H9 (cell line): ENCODE data around the gene TLK1. TPM values are rescaled to one million over a fixed set of nuclear protein-coding genes. Genes with fewer than 3 reads are reported as not detected.

Experiments
- DNase-seq: peaks from one replicate; pipeline ENCODE4 v3.0.0-alpha.2; 2017
- H2AFZ ChIP-seq: one replicate; pipeline ENCODE4 v1.6.1; 2013; ENCODE audit warnings: mild to moderate bottlenecking, low read length, control low read depth, moderate library complexity
- H2AK5ac ChIP-seq: 2 replicates; pipeline ENCODE4 v1.6.1; 2013; ENCODE audit warnings: low read length, control low read depth, mixed read lengths; ENCODE audit not compliant: insufficient read length
- H2BK120ac ChIP-seq: one replicate; pipeline ENCODE4 v1.6.1; 2013; ENCODE audit warnings: low read depth, mild to moderate bottlenecking, low read length, control low read depth, inconsistent platforms; ENCODE audit not compliant: poor library complexity, severe bottlenecking
- H2BK12ac ChIP-seq: 2 replicates; pipeline ENCODE4 v1.6.1; 2013; ENCODE audit warnings: low read length, control low read depth, mixed read lengths, low read depth; ENCODE audit not compliant: insufficient read length
- H2BK15ac ChIP-seq: 2 replicates; pipeline ENCODE4 v1.6.1; 2013; ENCODE audit warnings: low read depth, low read length, control low read depth
- H2BK20ac ChIP-seq: one replicate; pipeline ENCODE4 v1.6.1; 2013; ENCODE audit warnings: low read depth, mild to moderate bottlenecking, low read length, control low read depth, inconsistent platforms; ENCODE audit not compliant: poor library complexity, severe bottlenecking
- H2BK5ac ChIP-seq: 2 replicates; pipeline ENCODE4 v1.6.1; 2013; ENCODE audit warnings: low read length, control low read depth, mixed read lengths; ENCODE audit not compliant: insufficient read length
- H3K14ac ChIP-seq: 2 replicates; pipeline ENCODE4 v1.6.1; 2013; ENCODE audit warnings: low read length, control low read depth; ENCODE audit not compliant: insufficient read depth
- H3K18ac ChIP-seq: 2 replicates; pipeline ENCODE4 v1.6.1; 2013; ENCODE audit warnings: low read depth, mild to moderate bottlenecking, mixed read lengths, low read length, control low read depth; ENCODE audit not compliant: insufficient read length
- H3K23ac ChIP-seq: 2 replicates; pipeline ENCODE4 v1.6.1; 2013; ENCODE audit warnings: low read length, control low read depth, mixed read lengths, low read depth; ENCODE audit not compliant: insufficient read length
- H3K23me2 ChIP-seq: 2 replicates; pipeline ENCODE4 v1.6.1; 2013; ENCODE audit warnings: low read depth, mild to moderate bottlenecking, mixed read lengths, low read length, control low read depth; ENCODE audit not compliant: insufficient read length, poor library complexity, severe bottlenecking
- H3K27ac ChIP-seq: 2 replicates; pipeline ENCODE4 v1.5.1; 2013; ENCODE audit warnings: low read length, control low read depth, mixed read lengths, low read depth; ENCODE audit not compliant: insufficient read length
- H3K27me3 ChIP-seq: 2 replicates; pipeline ENCODE4 v1.6.1; 2013; ENCODE audit warnings: low read length, control low read depth, inconsistent platforms; ENCODE audit not compliant: insufficient read depth
- H3K4ac ChIP-seq: 2 replicates; pipeline ENCODE4 v1.6.1; 2013; ENCODE audit warnings: low read depth, mild to moderate bottlenecking, control low read depth, inconsistent platforms, low read length, moderate library complexity
- H3K4me1 ChIP-seq: 2 replicates; pipeline ENCODE4 v1.6.1; 2013; ENCODE audit warnings: low read length, control low read depth, inconsistent platforms; ENCODE audit not compliant: insufficient read depth
- H3K4me2 ChIP-seq: 2 replicates; pipeline ENCODE4 v1.6.1; 2013; ENCODE audit warnings: low read length, control low read depth, mixed read lengths; ENCODE audit not compliant: insufficient read length, insufficient read depth
- H3K56ac ChIP-seq: 2 replicates; pipeline ENCODE4 v1.6.1; 2013; ENCODE audit warnings: low read depth, mild to moderate bottlenecking, mixed read lengths, low read length, control low read depth; ENCODE audit not compliant: insufficient read length
- H3K79me1 ChIP-seq: 2 replicates; pipeline ENCODE4 v1.6.1; 2013; ENCODE audit warnings: low read depth, mild to moderate bottlenecking, moderate library complexity, low read length, control low read depth, inconsistent platforms; ENCODE audit not compliant: insufficient read depth, poor library complexity, severe bottlenecking
- H3K79me2 ChIP-seq: 2 replicates; pipeline ENCODE4 v1.6.1; 2013; ENCODE audit warnings: low read length, control low read depth, inconsistent platforms; ENCODE audit not compliant: insufficient read depth
- H3K9ac ChIP-seq: 2 replicates; pipeline ENCODE4 v1.6.1; 2013; ENCODE audit warnings: low read length, control low read depth, mixed read lengths; ENCODE audit not compliant: insufficient read length; ENCODE audit errors: extremely low read depth
- H3K9me3 ChIP-seq: one replicate; pipeline ENCODE4 v1.6.1; 2013; ENCODE audit warnings: low read depth, low read length, inconsistent platforms; ENCODE audit not compliant: control insufficient read depth
- H3T11ph ChIP-seq: one replicate; pipeline ENCODE4 v1.6.1; 2013; ENCODE audit warnings: mild to moderate bottlenecking, low read length, control low read depth, inconsistent platforms
- H4K20me1 ChIP-seq: one replicate; pipeline ENCODE4 v1.6.1; 2013; ENCODE audit not compliant: control insufficient read depth, insufficient read length, insufficient read depth
- H4K5ac ChIP-seq: 2 replicates; pipeline ENCODE4 v1.6.1; 2013; ENCODE audit warnings: low read depth, mild to moderate bottlenecking, mixed read lengths, low read length, control low read depth; ENCODE audit not compliant: insufficient read length
- H4K8ac ChIP-seq: replicated peaks from 2 replicates; pipeline ENCODE4 v1.6.1; 2013; ENCODE audit warnings: low read length, control low read depth, mixed read lengths, low read depth; ENCODE audit not compliant: insufficient read length
- H4K91ac ChIP-seq: 2 replicates; pipeline ENCODE4 v1.6.1; 2013; ENCODE audit warnings: low read depth, mild to moderate bottlenecking, moderate library complexity, mixed read lengths, low read length, control low read depth; ENCODE audit not compliant: insufficient read length
- H3K27ac Mint-ChIP-seq, 3 experiments: 2 replicates in 2 of 3; 3 replicates in 1 of 3; pipeline ENCODE4 v1.8.0; 2020 to 2021; ENCODE audit warnings: mixed read lengths in 3 of 3, mild to moderate bottlenecking in 1 of 3, moderate library complexity in 1 of 3
- H3K27me3 Mint-ChIP-seq: 2 replicates; pipeline ENCODE4 v1.8.0; 2021; ENCODE audit warnings: low read depth, mild to moderate bottlenecking, moderate library complexity, mixed read lengths
- H3K36me3 Mint-ChIP-seq, 3 experiments: 2 replicates in 2 of 3; 3 replicates in 1 of 3; pipeline ENCODE4 v1.8.0; 2020 to 2021; ENCODE audit warnings: low read depth in 3 of 3, mixed read lengths in 3 of 3; ENCODE audit not compliant: insufficient read depth in 1 of 3
- H3K4me1 Mint-ChIP-seq, 2 experiments: 2 replicates each; pipeline ENCODE4 v1.8.0; 2020; ENCODE audit warnings: mixed read lengths in 2 of 2
- H3K4me3 Mint-ChIP-seq, 2 experiments: 2 replicates in 1 of 2; 3 replicates in 1 of 2; pipeline ENCODE4 v1.8.0; 2020 to 2021; ENCODE audit warnings: mild to moderate bottlenecking in 2 of 2, mixed read lengths in 2 of 2, moderate library complexity in 1 of 2
- H3K9me3 Mint-ChIP-seq, 2 experiments: 2 replicates in 1 of 2; 3 replicates in 1 of 2; pipeline ENCODE4 v1.8.0; 2020; ENCODE audit warnings: mild to moderate bottlenecking in 2 of 2, mixed read lengths in 2 of 2, moderate library complexity in 1 of 2
- CTCF ChIP-seq: fragments of 200-600 bp; sonication (generic); conservative IDR thresholded peaks from 3 replicates; pipeline ENCODE4 v1.8.0; 2021; ENCODE audit warnings: antibody characterized with exemption, mild to moderate bottlenecking
- WGBS: extraction: QIAGEN DNeasy Blood & Tissue Kit; methylation state at CpG from one replicate; pipeline ENCODE4 v1.1.7; 2013; ENCODE audit warnings: missing lambda C conversion rate, low lambda C conversion rate, mixed read lengths; ENCODE audit not compliant: insufficient read length; ENCODE audit errors: extremely low coverage; 5-methylcytosine and 5-hydroxymethylcytosine counted together
- total RNA-seq: library from RNA; stranded (reverse); gene quantifications from 2 replicates; pipeline ENCODE4 v1.2.1, GENCODE V29; 2021

Gene TLK1
- total RNA-seq, 1 experiment from 2014 or later: 112 TPM

DNA sequence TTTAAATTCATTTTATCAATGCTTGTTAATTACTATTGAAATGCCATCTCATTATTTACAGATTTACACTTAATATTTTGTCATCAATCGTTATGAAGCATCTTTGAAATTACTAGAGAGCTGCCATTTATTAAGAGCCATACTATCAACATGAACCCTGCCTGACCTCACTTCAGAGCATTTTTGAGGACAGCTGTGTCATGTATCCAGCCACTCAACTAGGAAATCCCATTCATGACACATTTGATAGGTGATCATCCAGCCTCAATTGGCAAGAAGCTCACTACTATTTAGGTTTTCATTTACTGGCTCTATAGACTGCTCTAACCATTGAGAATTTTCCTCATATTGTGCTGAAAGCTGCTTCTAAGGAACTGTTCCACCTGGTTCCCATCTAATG is 40.6 kb upstream of the TLK1 start:
- no peak overlapping the region for H2BK15ac ChIP-seq

More for the DNA sequence above, 40.6 kb upstream of the TLK1 start:
- Mint-ChIP-seq H3K27ac (no peak overlapping the region), H3K4me1 (no peaks in the 10 kb centered on the region; a peak in 1 of 4 replicates), H3K9me3 (no peaks in the 10 kb centered on the region; a peak in 1 of 5 replicates), H3K36me3 (peaks cover 0 to 3% (median 0%) of the 10 kb centered on the region in 3 experiments; a peak in 1 of 7 replicates), H3K4me3 (no peak overlapping the region), H3K27me3 (no peaks in the 10 kb centered on the region)
- H4K20me1 ChIP-seq: no peaks in the 10 kb centered on the region
- no peak overlapping the region for H2BK5ac ChIP-seq
- H3K18ac ChIP-seq: no peak overlapping the region
- H3K23ac ChIP-seq: no peak overlapping the region
- no peak overlapping the region for H3T11ph ChIP-seq
- no peaks in the 10 kb centered on the region for H3K23me2 ChIP-seq
- no peaks in the 10 kb centered on the region for H3K9me3 ChIP-seq
- H4K5ac ChIP-seq: no peak overlapping the region
- H3K9ac ChIP-seq: no peak overlapping the region
- H2BK12ac ChIP-seq: no peak overlapping the region
- H3K27ac ChIP-seq: no peak overlapping the region
- no peak overlapping the region for H2BK20ac ChIP-seq
- no peak overlapping the region for H3K14ac ChIP-seq
- H3K79me1 ChIP-seq: no peaks in the 10 kb centered on the region
- H2AFZ ChIP-seq: no peak overlapping the region
- no peak overlapping the region for H4K91ac ChIP-seq
- H4K8ac ChIP-seq: no peak overlapping the region
- H3K4ac ChIP-seq: no peak overlapping the region
- TF ChIP-seq CTCF: no peak
- no peak overlapping the region for H3K4me2 ChIP-seq
- no peaks in the 10 kb centered on the region for H3K79me2 ChIP-seq
- no peaks in the 10 kb centered on the region for H3K4me1 ChIP-seq
- WGBS: no CpG with 5 or more reads among the region's 1 CpG
- H3K27me3 ChIP-seq: no peaks in the 10 kb centered on the region
- H2BK120ac ChIP-seq: no peak overlapping the region
- no peak for DNase-seq
- no peak overlapping the region for H3K56ac ChIP-seq
- H2AK5ac ChIP-seq: no peak overlapping the region
